GM12801 (cell line): Measurements from ENCODE around the gene PAPOLA.

Source experiments
- TF ChIP-seq, protein P1 (sequence below): IDR thresholded peaks from one replicate; pipeline ENCODE4 v1.5.1; 2011; ENCODE audit warnings: control low read depth; ENCODE audit not compliant: insufficient read length; ENCODE audit errors: extremely low read depth

PAPOLA gene

GRCh38 chr14:96514694-96515093 lies 12.5 kb downstream of the PAPOLA start:
- TF ChIP-seq, protein P1, sequence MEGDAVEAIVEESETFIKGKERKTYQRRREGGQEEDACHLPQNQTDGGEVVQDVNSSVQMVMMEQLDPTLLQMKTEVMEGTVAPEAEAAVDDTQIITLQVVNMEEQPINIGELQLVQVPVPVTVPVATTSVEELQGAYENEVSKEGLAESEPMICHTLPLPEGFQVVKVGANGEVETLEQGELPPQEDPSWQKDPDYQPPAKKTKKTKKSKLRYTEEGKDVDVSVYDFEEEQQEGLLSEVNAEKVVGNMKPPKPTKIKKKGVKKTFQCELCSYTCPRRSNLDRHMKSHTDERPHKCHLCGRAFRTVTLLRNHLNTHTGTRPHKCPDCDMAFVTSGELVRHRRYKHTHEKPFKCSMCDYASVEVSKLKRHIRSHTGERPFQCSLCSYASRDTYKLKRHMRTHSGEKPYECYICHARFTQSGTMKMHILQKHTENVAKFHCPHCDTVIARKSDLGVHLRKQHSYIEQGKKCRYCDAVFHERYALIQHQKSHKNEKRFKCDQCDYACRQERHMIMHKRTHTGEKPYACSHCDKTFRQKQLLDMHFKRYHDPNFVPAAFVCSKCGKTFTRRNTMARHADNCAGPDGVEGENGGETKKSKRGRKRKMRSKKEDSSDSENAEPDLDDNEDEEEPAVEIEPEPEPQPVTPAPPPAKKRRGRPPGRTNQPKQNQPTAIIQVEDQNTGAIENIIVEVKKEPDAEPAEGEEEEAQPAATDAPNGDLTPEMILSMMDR = no peak

DNA sequence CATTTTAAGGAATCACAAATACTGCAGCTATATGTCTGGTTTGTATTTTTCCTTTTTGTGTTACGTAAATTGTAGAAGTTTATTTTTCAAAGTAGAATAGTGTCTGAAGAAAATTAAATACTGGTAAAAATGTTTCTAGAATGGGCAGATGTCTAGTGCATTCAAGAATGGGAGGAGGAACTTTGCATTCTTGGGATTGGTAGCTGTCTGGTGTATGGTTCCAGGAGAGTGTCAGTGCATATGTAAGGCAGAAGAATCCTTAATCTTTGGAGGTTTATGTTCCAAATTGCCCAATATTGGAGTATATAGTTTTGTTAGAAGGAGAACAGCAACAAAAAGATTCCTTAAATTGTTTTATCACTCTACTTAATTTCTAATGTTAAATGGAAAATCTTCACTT lies 13.5 kb downstream of the PAPOLA start:
- TF ChIP-seq, protein P1 = no peak

DNA sequence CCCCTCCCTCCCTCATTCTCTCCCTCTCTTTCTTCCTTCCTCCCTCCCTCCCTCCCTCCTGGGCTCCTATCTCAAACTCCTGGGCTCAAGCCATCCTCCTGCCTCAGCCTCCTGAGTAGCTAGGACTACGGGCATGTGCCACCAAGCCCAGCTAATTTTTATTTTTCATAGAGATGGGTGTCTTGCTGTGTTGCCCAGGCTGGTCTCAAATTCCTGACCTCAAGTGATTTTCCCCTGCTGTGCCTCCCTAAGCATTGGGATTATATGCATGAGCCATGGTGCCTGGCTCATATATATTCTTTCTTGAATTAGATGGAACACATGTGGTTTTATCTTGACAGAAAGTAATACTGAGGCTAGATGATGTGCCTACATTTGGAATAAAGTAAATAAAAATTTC lies 14.2 kb downstream of the PAPOLA start:
- TF ChIP-seq, protein P1 = no peak

DNA sequence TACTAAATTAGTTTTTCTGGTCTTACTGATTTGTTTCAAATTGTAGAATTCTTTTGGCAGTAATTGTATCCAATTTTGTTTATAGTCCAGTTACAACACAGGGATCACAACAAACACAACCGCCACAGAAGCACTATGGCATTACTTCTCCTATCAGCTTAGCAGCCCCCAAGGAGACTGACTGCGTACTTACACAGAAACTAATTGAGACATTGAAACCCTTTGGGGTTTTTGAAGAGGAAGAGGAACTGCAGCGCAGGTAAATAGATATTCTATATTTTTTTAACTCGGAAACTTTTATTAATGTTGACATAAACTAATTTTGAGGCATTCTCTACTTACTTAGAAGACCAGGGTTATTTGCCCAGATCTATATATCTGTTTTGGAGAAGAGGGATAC lies 17.8 kb downstream of the PAPOLA start:
- TF ChIP-seq, protein P1 = no peak

GRCh38 chr14:96525452-96525851 lies 23.3 kb downstream of the PAPOLA start:
- TF ChIP-seq, protein P1 = no peak

- TF ChIP-seq, protein P1 = no peak
Measured at GRCh38 chr14:96532632-96533031, 30.4 kb downstream of the PAPOLA start.

- TF ChIP-seq, protein P1 = no peak
Measured at GRCh38 chr14:96536807-96537206, 34.6 kb downstream of the PAPOLA start.
